ENCODE data around the gene NDUFV3. TPM values are rescaled to one million over a fixed set of nuclear protein-coding genes. Genes with fewer than 3 reads are reported as not detected.

NDUFV3 gene
- polyA plus RNA-seq, 1 donor from 2014 or later = 22.7 TPM

- no peak overlapping the region for H2AFZ ChIP-seq (ENCODE audit: low read depth, low read length)
- H3K27ac ChIP-seq (ENCODE audit: low read length) = no peak overlapping the region
- no peak overlapping the region for H3K4me3 ChIP-seq (ENCODE audit: low read length)
- H3F3A ChIP-seq (ENCODE audit: insufficient read depth, low read length, poor library complexity, severe bottlenecking) = no peaks in the 10 kb centered on the region
- TF ChIP-seq EZH2 (IDR thresholded peaks at IDR 0.05; ENCODE audit: borderline replicate concordance, insufficient read depth, low read length, poor library complexity, severe bottlenecking) (no peak), SMC3 (conservative IDR thresholded peaks at IDR 0.05; ENCODE audit: poor library complexity) (no peak), EP300 (conservative IDR thresholded peaks at IDR 0.05; ENCODE audit: poor library complexity, severe bottlenecking) (no peak), TAF1 (IDR thresholded peaks at IDR 0.05; ENCODE audit: low read depth) (no peak), MXI1 (conservative IDR thresholded peaks at IDR 0.05; ENCODE audit: poor library complexity, severe bottlenecking) (no peak), CTCF (IDR thresholded peaks at IDR 0.05; ENCODE audit: poor library complexity, severe bottlenecking) (no peak), RAD21 (conservative IDR thresholded peaks at IDR 0.05) (no peak), POLR2AphosphoS5 (IDR thresholded peaks at IDR 0.05) (no peak)
- TF ChIP-seq, protein P1, sequence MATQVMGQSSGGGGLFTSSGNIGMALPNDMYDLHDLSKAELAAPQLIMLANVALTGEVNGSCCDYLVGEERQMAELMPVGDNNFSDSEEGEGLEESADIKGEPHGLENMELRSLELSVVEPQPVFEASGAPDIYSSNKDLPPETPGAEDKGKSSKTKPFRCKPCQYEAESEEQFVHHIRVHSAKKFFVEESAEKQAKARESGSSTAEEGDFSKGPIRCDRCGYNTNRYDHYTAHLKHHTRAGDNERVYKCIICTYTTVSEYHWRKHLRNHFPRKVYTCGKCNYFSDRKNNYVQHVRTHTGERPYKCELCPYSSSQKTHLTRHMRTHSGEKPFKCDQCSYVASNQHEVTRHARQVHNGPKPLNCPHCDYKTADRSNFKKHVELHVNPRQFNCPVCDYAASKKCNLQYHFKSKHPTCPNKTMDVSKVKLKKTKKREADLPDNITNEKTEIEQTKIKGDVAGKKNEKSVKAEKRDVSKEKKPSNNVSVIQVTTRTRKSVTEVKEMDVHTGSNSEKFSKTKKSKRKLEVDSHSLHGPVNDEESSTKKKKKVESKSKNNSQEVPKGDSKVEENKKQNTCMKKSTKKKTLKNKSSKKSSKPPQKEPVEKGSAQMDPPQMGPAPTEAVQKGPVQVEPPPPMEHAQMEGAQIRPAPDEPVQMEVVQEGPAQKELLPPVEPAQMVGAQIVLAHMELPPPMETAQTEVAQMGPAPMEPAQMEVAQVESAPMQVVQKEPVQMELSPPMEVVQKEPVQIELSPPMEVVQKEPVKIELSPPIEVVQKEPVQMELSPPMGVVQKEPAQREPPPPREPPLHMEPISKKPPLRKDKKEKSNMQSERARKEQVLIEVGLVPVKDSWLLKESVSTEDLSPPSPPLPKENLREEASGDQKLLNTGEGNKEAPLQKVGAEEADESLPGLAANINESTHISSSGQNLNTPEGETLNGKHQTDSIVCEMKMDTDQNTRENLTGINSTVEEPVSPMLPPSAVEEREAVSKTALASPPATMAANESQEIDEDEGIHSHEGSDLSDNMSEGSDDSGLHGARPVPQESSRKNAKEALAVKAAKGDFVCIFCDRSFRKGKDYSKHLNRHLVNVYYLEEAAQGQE (IDR thresholded peaks at IDR 0.05; ENCODE audit: borderline replicate concordance) = no peak
- H3K9ac ChIP-seq (ENCODE audit: low read length) = no peak overlapping the region
- H3K36me3 ChIP-seq (ENCODE audit: insufficient read depth, low read length) = no peaks in the 10 kb centered on the region
- H3K27me3 ChIP-seq (ENCODE audit: insufficient read depth, low read depth, low read length) = no peaks in the 10 kb centered on the region
- no peaks in the 10 kb centered on the region for H4K20me1 ChIP-seq (ENCODE audit: insufficient read depth)
- H3K4me2 ChIP-seq (ENCODE audit: low read length) = no peak overlapping the region
- H3K9me2 ChIP-seq (ENCODE audit: insufficient read depth, low read length) = no peaks in the 10 kb centered on the region
- no peaks in the 10 kb centered on the region for H3K79me2 ChIP-seq (replicated peaks; ENCODE audit: insufficient read depth, low read length)
- no peaks in the 10 kb centered on the region for H3K9me3 ChIP-seq (ENCODE audit: low read length)
Observed at GRCh38 chr21:42887326-42887725, 5.8 kb upstream of the NDUFV3 start.

DNA sequence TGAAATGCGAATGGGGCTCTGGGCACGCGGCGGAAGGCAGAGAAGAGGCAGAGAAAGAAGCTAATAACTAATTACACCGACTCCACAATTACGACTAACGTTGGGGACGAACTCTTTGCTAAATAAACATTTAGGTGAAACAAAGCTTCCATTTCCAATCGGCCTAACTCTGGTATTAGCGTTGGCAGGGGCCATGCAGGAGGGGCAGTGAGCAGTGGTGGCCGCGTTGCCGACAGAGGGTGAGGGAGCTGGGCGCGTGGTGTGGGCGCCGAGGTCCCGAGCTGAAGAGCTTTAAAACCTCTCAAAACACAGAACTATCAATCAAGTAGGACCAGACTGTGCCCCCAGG, 553 bp upstream of the NDUFV3 start:
- H3K9me2 ChIP-seq (ENCODE audit: insufficient read depth, low read length) = no peaks in the 10 kb centered on the region
- H3F3A ChIP-seq (ENCODE audit: insufficient read depth, low read length, poor library complexity, severe bottlenecking) = no peaks in the 10 kb centered on the region
- no peak for TF ChIP-seq POLR2AphosphoS5 (IDR thresholded peaks at IDR 0.05)
- no peak for TF ChIP-seq EZH2 (IDR thresholded peaks at IDR 0.05; ENCODE audit: borderline replicate concordance, insufficient read depth, low read length, poor library complexity, severe bottlenecking)
- TF ChIP-seq TAF1 (IDR thresholded peaks at IDR 0.05; ENCODE audit: low read depth) = no peak
- no peak for TF ChIP-seq MXI1 (conservative IDR thresholded peaks at IDR 0.05; ENCODE audit: poor library complexity, severe bottlenecking)
- TF ChIP-seq, protein P1 (IDR thresholded peaks at IDR 0.05; ENCODE audit: borderline replicate concordance) = no peak
- no peaks in the 10 kb centered on the region for H3K27me3 ChIP-seq (ENCODE audit: insufficient read depth, low read depth, low read length)
- no peaks in the 10 kb centered on the region for H4K20me1 ChIP-seq (ENCODE audit: insufficient read depth)
- no peaks in the 10 kb centered on the region for H3K36me3 ChIP-seq (ENCODE audit: insufficient read depth, low read length)
- peak overlapping the region; percentile 80 for H3K4me2 ChIP-seq (ENCODE audit: low read length)
- H3K9me3 ChIP-seq (ENCODE audit: low read length) = no peaks in the 10 kb centered on the region
- peak overlapping the region; percentile 96 for H2AFZ ChIP-seq (ENCODE audit: low read depth, low read length)
- peak overlapping the region; percentile 91 for H3K9ac ChIP-seq (ENCODE audit: low read length)
- peaks cover 4% of the 10 kb centered on the region for H3K79me2 ChIP-seq (replicated peaks; ENCODE audit: insufficient read depth, low read length)
- H3K27ac ChIP-seq (ENCODE audit: low read length) = peak overlapping the region; percentile 95
- peak overlapping the region; percentile 91 for H3K4me3 ChIP-seq (ENCODE audit: low read length)

All from neural cell (in vitro differentiated cells).